T-helper 2 cell treated with Interferon-gamma antibody and Interleukin-4, amounts not matched to agents 5 μg/mL and 100 μg/mL, for 36 hours (primary cell): ENCODE results near the gene ADCY1.
A peak's percentile ranks its signal among the peaks of the same experiment; 100 is the strongest.

Experiments
- DNase-seq: peaks from one replicate; pipeline ENCODE4 v3.0.0; 2021; ENCODE audit warnings: low spot score
- H3K27ac Mint-ChIP-seq: one replicate; pipeline ENCODE4 v1.8.0; 2021; ENCODE audit warnings: mild to moderate bottlenecking, mixed read lengths
- H3K27me3 Mint-ChIP-seq: one replicate; pipeline ENCODE4 v1.8.0; 2021; ENCODE audit warnings: low read depth, mixed read lengths
- H3K36me3 Mint-ChIP-seq: one replicate; pipeline ENCODE4 v1.8.0; 2021; ENCODE audit warnings: low read depth, mixed read lengths
- H3K4me1 Mint-ChIP-seq: one replicate; pipeline ENCODE4 v1.8.0; 2021; ENCODE audit warnings: low read depth, mixed read lengths
- H3K4me3 Mint-ChIP-seq: one replicate; pipeline ENCODE4 v1.8.0; 2022; ENCODE audit warnings: mild to moderate bottlenecking, moderate library complexity, mixed read lengths
- H3K9me3 Mint-ChIP-seq: one replicate; pipeline ENCODE4 v1.8.0; 2021; ENCODE audit warnings: mixed read lengths

The ADCY1 gene

GRCh38 chr7:45638916-45639315 is 64.7 kb downstream of the ADCY1 start:
- Mint-ChIP-seq H3K4me1 (peaks cover 3% of the 10 kb centered on the region), H3K27me3 (peaks cover 2% of the 10 kb centered on the region), H3K36me3 (no peaks in the 10 kb centered on the region), H3K4me3 (no peak overlapping the region), H3K27ac (no peak overlapping the region), H3K9me3 (no peaks in the 10 kb centered on the region)
- peak; percentile 0 for DNase-seq

GRCh38 chr7:45642044-45642443 is 67.9 kb downstream of the ADCY1 start:
- H3K4me3 Mint-ChIP-seq, result no peak overlapping the region
- no peak overlapping the region for H3K27ac Mint-ChIP-seq
- H3K4me1 Mint-ChIP-seq, result peaks cover 3% of the 10 kb centered on the region
- peaks cover 2% of the 10 kb centered on the region for H3K27me3 Mint-ChIP-seq
- no peaks in the 10 kb centered on the region for H3K36me3 Mint-ChIP-seq
- DNase-seq, result no peak
- no peaks in the 10 kb centered on the region for H3K9me3 Mint-ChIP-seq

- Mint-ChIP-seq H3K4me3 (no peak overlapping the region), H3K36me3 (no peaks in the 10 kb centered on the region), H3K4me1 (peaks cover 3% of the 10 kb centered on the region), H3K27me3 (no peaks in the 10 kb centered on the region), H3K9me3 (no peaks in the 10 kb centered on the region), H3K27ac (no peak overlapping the region)
- no peak for DNase-seq
These were observed 69.5 kb downstream of the ADCY1 start for GRCh38 chr7:45643630-45644029.

GRCh38 chr7:45644237-45644636 is 70.1 kb downstream of the ADCY1 start:
- Mint-ChIP-seq H3K4me3 (no peak overlapping the region), H3K9me3 (no peaks in the 10 kb centered on the region), H3K4me1 (peaks cover 3% of the 10 kb centered on the region), H3K27me3 (no peaks in the 10 kb centered on the region), H3K36me3 (no peaks in the 10 kb centered on the region), H3K27ac (no peak overlapping the region)
- no peak for DNase-seq

GRCh38 chr7:45645141-45645969 is 71.2 kb downstream of the ADCY1 start:
- Mint-ChIP-seq H3K4me1 (peaks cover 3% of the 10 kb centered on the region), H3K4me3 (no peak overlapping the region), H3K9me3 (no peaks in the 10 kb centered on the region), H3K36me3 (no peaks in the 10 kb centered on the region), H3K27me3 (no peaks in the 10 kb centered on the region), H3K27ac (no peak overlapping the region)
- no peak for DNase-seq

GRCh38 chr7:45646207-45646821 is 72.1 kb downstream of the ADCY1 start:
- Mint-ChIP-seq H3K27ac (no peak overlapping the region), H3K4me3 (no peak overlapping the region), H3K27me3 (no peaks in the 10 kb centered on the region), H3K9me3 (no peaks in the 10 kb centered on the region), H3K4me1 (peaks cover 3% of the 10 kb centered on the region), H3K36me3 (no peaks in the 10 kb centered on the region)
- DNase-seq, result no peak

- DNase-seq, result no peak
- H3K9me3 Mint-ChIP-seq, result no peaks in the 10 kb centered on the region
- no peak overlapping the region for H3K4me3 Mint-ChIP-seq
- no peaks in the 10 kb centered on the region for H3K36me3 Mint-ChIP-seq
- H3K27me3 Mint-ChIP-seq, result no peaks in the 10 kb centered on the region
- no peak overlapping the region for H3K27ac Mint-ChIP-seq
- no peaks in the 10 kb centered on the region for H3K4me1 Mint-ChIP-seq
These were observed 73.0 kb downstream of the ADCY1 start for GRCh38 chr7:45646996-45647825.

- Mint-ChIP-seq H3K36me3 (no peaks in the 10 kb centered on the region), H3K27ac (no peak overlapping the region), H3K4me1 (no peaks in the 10 kb centered on the region), H3K4me3 (no peak overlapping the region), H3K9me3 (no peaks in the 10 kb centered on the region), H3K27me3 (no peaks in the 10 kb centered on the region)
- DNase-seq, result no peak
These were observed 74.0 kb downstream of the ADCY1 start for GRCh38 chr7:45647967-45648670.

- Mint-ChIP-seq H3K4me3 (no peak overlapping the region), H3K4me1 (no peaks in the 10 kb centered on the region), H3K9me3 (no peaks in the 10 kb centered on the region), H3K27ac (no peak overlapping the region), H3K27me3 (no peaks in the 10 kb centered on the region), H3K36me3 (no peaks in the 10 kb centered on the region)
- no peak for DNase-seq
These were observed 74.5 kb downstream of the ADCY1 start for GRCh38 chr7:45648671-45648995.

- no peaks in the 10 kb centered on the region for H3K36me3 Mint-ChIP-seq
- H3K27me3 Mint-ChIP-seq, result no peaks in the 10 kb centered on the region
- H3K9me3 Mint-ChIP-seq, result no peaks in the 10 kb centered on the region
- no peak overlapping the region for H3K27ac Mint-ChIP-seq
- no peaks in the 10 kb centered on the region for H3K4me1 Mint-ChIP-seq
- no peak for DNase-seq
- H3K4me3 Mint-ChIP-seq, result no peak overlapping the region
These were observed 75.6 kb downstream of the ADCY1 start for GRCh38 chr7:45649560-45650346.

GRCh38 chr7:45650404-45651394 is 76.5 kb downstream of the ADCY1 start:
- no peaks in the 10 kb centered on the region for H3K27me3 Mint-ChIP-seq
- H3K36me3 Mint-ChIP-seq, result no peaks in the 10 kb centered on the region
- no peak overlapping the region for H3K4me3 Mint-ChIP-seq
- no peaks in the 10 kb centered on the region for H3K9me3 Mint-ChIP-seq
- DNase-seq, result no peak
- peak overlapping the region; percentile 39 for H3K27ac Mint-ChIP-seq
- no peaks in the 10 kb centered on the region for H3K4me1 Mint-ChIP-seq

GRCh38 chr7:45651540-45651939 is 77.4 kb downstream of the ADCY1 start:
- Mint-ChIP-seq H3K27me3 (no peaks in the 10 kb centered on the region), H3K4me1 (no peaks in the 10 kb centered on the region), H3K36me3 (no peaks in the 10 kb centered on the region), H3K9me3 (no peaks in the 10 kb centered on the region), H3K27ac (no peak overlapping the region), H3K4me3 (no peak overlapping the region)
- no peak for DNase-seq
